H1 (cell line): ENCODE data around the gene DYNC2I2.

Experiments
- BACH1 ChIP-seq: IDR thresholded peaks from 2 replicates; pipeline ENCODE4 v1.6.1; 2012; ENCODE audit warnings: low read length, improper control_type of control experiment
- GABPA ChIP-seq: IDR thresholded peaks from 2 replicates; pipeline ENCODE4 v1.6.1; 2011; ENCODE audit warnings: mild to moderate bottlenecking, low read length, moderate library complexity, borderline replicate concordance; ENCODE audit not compliant: insufficient read depth
- RXRA ChIP-seq: IDR thresholded peaks from 2 replicates; pipeline ENCODE4 v1.6.1; 2011; ENCODE audit warnings: low read depth, mild to moderate bottlenecking, low read length, moderate library complexity; ENCODE audit not compliant: insufficient read depth
- SIX5 ChIP-seq: IDR thresholded peaks from 2 replicates; pipeline ENCODE4 v1.6.1; 2011; ENCODE audit warnings: mild to moderate bottlenecking, low read depth, low read length
- TAF1 ChIP-seq: IDR thresholded peaks from 2 replicates; pipeline ENCODE4 v1.6.1; 2011; ENCODE audit warnings: mild to moderate bottlenecking, low read depth, low read length
- YY1 ChIP-seq: IDR thresholded peaks from 2 replicates; pipeline ENCODE4 v1.6.1; 2011; ENCODE audit warnings: low read depth, mild to moderate bottlenecking, low read length
- ZNF274 ChIP-seq: IDR thresholded peaks from 2 replicates; pipeline ENCODE4 v1.7.0; 2012; ENCODE audit warnings: low read length, borderline replicate concordance; ENCODE audit errors: extremely low read depth
- TF ChIP-seq, protein P1 (sequence below), 3 experiments: IDR thresholded peaks; 1 replicate in 2 of 3; 2 replicates in 1 of 3; pipeline versions ENCODE4 v1.5.1 to v1.6.1; 2011; ENCODE audit warnings: low read length in 3 of 3, mild to moderate bottlenecking in 3 of 3, inconsistent platforms in 2 of 3, low read depth in 1 of 3, moderate library complexity in 1 of 3; ENCODE audit not compliant: insufficient read depth in 1 of 3; ENCODE audit errors: control extremely low read depth in 1 of 3

DNA sequence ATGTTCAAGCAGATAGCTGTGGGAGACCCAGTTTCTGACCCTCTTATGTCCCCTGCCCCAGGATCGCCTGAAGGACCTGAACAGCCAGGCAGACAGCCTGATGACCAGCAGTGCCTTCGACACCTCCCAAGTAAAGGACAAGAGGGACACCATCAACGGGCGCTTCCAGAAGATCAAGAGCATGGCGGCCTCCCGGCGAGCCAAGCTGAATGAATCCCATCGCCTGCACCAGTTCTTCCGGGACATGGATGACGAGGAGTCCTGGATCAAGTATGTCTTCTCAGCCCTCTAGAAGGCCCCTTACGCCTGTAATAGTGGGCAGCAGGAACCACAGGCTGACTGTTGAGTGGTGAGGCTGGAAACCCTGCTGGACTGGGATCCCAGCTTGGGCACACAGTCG lies 41.1 kb downstream of the DYNC2I2 start:
- TF ChIP-seq, protein P1, sequence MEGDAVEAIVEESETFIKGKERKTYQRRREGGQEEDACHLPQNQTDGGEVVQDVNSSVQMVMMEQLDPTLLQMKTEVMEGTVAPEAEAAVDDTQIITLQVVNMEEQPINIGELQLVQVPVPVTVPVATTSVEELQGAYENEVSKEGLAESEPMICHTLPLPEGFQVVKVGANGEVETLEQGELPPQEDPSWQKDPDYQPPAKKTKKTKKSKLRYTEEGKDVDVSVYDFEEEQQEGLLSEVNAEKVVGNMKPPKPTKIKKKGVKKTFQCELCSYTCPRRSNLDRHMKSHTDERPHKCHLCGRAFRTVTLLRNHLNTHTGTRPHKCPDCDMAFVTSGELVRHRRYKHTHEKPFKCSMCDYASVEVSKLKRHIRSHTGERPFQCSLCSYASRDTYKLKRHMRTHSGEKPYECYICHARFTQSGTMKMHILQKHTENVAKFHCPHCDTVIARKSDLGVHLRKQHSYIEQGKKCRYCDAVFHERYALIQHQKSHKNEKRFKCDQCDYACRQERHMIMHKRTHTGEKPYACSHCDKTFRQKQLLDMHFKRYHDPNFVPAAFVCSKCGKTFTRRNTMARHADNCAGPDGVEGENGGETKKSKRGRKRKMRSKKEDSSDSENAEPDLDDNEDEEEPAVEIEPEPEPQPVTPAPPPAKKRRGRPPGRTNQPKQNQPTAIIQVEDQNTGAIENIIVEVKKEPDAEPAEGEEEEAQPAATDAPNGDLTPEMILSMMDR (IDR thresholded peaks at IDR 0.05; ENCODE audit: control extremely low read depth in 1 of 3, insufficient read depth in 1 of 3, low read depth in 1 of 3, low read length in 3 of 3) = no peak
- TF ChIP-seq ZNF274 = no peak
- TF ChIP-seq RXRA = no peak
- TF ChIP-seq YY1 = no peak
- no peak for TF ChIP-seq BACH1
- TF ChIP-seq SIX5 = no peak
- no peak for TF ChIP-seq GABPA
- no peak for TF ChIP-seq TAF1
